Measurements from ENCODE around the gene KIAA1614. TPM values are rescaled to one million over a fixed set of nuclear protein-coding genes. Genes with fewer than 3 reads are reported as not detected.

The KIAA1614 gene
- total RNA-seq, 3 donors from 2014 or later = 2.3 to 9.1 (median 4.3) TPM

DNA sequence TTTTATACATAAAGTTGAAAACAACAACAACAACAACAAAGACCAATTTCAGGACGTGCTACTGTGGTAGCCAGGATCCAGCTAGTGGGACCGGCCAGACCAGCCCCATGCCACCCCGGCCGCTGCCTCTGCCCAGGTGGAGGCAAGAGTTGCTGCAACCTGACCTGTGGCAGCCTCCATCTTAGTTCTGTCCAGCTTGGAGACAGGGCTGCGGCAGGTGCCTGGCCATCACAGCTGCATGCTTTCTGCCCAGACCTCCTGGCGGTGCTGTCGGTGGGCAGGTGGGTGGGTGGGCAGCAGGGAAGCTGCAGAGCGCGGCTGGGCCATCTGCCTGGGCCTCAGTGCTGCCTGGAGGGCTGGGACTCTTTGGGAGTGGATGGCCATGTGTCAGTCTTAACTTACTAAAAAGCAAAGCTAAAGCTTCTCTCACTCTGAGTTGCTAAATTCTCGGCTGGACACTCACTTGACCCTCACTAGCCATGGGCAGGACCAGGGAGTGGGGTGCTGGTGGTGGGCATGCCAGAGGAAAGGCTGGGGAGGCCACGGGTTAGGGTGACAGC, 38.6 kb downstream of the KIAA1614 start:
- no peak for DNase-seq (ENCODE audit: low spot score in 2 of 2)
- Histone ChIP-seq H3K4me3 (no peak overlapping the region), H3K27ac (peak overlapping the region in 1 of 2 donors; percentile 10), H3K9me3 (no peaks in the 10 kb centered on the region), H3K4me1 (peaks cover 2 to 17% of the 10 kb centered on the region in 2 donors), H3K36me3 (no peaks in the 10 kb centered on the region), H3K27me3 (no peaks in the 10 kb centered on the region)
- TF ChIP-seq POLR2AphosphoS5 (IDR thresholded peaks at IDR 0.05) = no peak
- TF ChIP-seq, protein P1, sequence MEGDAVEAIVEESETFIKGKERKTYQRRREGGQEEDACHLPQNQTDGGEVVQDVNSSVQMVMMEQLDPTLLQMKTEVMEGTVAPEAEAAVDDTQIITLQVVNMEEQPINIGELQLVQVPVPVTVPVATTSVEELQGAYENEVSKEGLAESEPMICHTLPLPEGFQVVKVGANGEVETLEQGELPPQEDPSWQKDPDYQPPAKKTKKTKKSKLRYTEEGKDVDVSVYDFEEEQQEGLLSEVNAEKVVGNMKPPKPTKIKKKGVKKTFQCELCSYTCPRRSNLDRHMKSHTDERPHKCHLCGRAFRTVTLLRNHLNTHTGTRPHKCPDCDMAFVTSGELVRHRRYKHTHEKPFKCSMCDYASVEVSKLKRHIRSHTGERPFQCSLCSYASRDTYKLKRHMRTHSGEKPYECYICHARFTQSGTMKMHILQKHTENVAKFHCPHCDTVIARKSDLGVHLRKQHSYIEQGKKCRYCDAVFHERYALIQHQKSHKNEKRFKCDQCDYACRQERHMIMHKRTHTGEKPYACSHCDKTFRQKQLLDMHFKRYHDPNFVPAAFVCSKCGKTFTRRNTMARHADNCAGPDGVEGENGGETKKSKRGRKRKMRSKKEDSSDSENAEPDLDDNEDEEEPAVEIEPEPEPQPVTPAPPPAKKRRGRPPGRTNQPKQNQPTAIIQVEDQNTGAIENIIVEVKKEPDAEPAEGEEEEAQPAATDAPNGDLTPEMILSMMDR (IDR thresholded peaks at IDR 0.05) = no peak
- TF ChIP-seq POLR2A (IDR thresholded peaks at IDR 0.05) = no peak
- intact Hi-C loops (cut with DNase I; ENCODE audit: low total_unique reads) = no loop called here

DNA sequence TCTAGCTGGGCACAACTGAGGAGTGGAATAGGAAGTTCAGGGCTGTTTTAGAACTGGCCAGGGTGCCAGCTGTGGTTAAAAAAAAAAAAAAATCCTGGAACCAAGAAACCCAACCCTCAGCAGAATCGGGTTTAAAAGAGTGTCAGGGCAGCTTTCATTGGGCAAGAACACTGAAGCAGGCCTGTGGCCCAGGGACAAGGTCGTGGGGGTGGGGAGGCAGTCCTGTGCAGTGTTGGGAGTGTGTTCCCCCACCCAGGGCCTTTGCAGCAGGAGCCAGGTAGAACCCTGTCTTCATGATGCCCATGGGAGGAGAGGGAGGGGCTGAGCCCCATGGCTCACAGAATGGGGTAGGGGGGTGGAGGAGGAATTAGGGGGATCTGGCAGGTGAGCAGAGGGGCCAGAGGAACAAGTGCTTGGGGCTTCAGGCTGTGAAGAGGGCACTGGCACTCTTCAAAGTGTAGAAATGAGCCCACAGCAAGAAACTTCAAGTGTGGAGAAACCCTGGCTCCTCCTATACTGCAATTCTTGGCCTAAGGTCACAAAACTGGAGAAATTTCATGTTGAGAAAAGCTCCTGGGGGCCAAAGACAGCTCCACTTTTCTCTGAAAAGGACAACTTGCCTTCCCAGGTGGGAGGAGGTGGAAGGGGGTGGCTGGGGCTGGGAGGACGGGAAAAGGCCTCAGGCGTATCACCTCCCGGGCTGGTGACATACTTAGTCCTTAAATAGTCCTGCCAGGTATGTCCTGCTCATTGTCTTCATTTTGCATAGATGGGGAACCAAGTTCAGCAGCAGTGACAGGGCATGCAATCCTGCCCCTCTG, 39.3 kb downstream of the KIAA1614 start:
- Histone ChIP-seq H3K36me3 (no peaks in the 10 kb centered on the region), H3K27me3 (no peaks in the 10 kb centered on the region), H3K9me3 (no peaks in the 10 kb centered on the region), H3K4me3 (no peak overlapping the region), H3K27ac (peak overlapping the region in 1 of 2 donors; percentile 48), H3K4me1 (peaks cover 2 to 18% of the 10 kb centered on the region in 2 donors)
- intact Hi-C loops (cut with DNase I; ENCODE audit: low total_unique reads) = no loop called here
- no peak for TF ChIP-seq POLR2A (IDR thresholded peaks at IDR 0.05)
- TF ChIP-seq, protein P1 (IDR thresholded peaks at IDR 0.05) = no peak
- no peak for TF ChIP-seq POLR2AphosphoS5 (IDR thresholded peaks at IDR 0.05)
- no peak for DNase-seq (ENCODE audit: low spot score in 2 of 2)

DNA sequence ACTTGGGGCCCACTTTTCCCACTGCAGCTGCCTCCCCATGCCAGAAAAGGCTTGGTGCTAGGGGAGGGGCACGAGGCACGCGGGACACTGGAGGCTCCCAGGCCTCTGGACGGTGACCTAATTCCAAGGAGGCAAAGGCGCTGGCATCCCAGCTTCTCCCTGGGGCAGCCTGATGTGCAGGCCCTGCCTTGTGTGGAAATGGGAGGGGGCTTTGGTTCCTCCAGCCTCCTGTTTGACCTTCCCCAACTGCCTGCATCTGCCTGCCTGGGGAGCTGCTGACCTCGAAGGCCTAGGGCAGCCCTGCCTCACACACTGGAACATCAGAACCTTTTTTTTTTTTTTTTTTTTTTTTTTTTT, 39.9 kb downstream of the KIAA1614 start:
- no peaks in the 10 kb centered on the region for H3K36me3 ChIP-seq
- peaks cover 2 to 18% of the 10 kb centered on the region in 2 donors for H3K4me1 ChIP-seq
- no peak for DNase-seq (ENCODE audit: low spot score in 2 of 2)
- no peak overlapping the region for H3K4me3 ChIP-seq
- H3K27me3 ChIP-seq = no peaks in the 10 kb centered on the region
- intact Hi-C loops (cut with DNase I; ENCODE audit: low total_unique reads) = no loop called here
- H3K27ac ChIP-seq = peak overlapping the region in 1 of 2 donors; percentile 48
- TF ChIP-seq POLR2A (IDR thresholded peaks at IDR 0.05) (no peak), POLR2AphosphoS5 (IDR thresholded peaks at IDR 0.05) (no peak)
- TF ChIP-seq, protein P1 (IDR thresholded peaks at IDR 0.05) = no peak
- H3K9me3 ChIP-seq = no peaks in the 10 kb centered on the region

DNA sequence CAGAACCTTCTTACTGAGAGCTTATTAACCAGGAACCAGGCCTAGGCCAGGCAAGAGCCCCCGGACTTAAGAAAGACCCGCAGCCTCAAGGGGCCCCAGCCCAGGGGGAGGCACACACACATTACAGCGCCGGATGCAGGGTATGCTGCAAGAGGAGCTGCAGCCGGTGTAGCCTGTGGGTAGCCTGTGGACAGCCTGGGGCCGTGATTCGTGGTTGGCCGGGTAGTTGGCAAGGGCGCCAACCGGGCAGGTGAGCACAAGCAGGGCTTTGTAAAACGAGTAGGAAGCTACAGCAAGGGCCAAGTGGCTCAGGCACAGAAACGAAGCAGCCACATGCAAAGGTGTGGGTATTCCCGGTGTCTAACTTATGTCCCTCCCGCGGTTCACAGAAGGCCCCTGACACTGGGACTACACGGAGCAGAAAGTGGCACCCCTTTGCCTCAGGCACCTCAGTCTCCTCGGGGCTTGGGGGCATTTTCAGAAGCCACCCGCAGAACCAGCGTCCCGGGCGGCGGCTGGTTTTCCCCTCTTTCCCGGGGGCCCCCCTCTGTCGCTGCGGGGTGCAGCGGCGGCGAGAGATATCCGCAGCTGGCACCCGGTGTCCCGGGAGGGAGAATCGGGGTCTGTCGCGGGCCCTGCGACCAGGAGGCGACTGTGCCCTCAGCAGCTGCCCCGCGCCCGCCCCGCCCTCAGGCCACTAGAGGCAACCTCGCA, 40.8 kb downstream of the KIAA1614 start:
- no peak for TF ChIP-seq POLR2A (IDR thresholded peaks at IDR 0.05)
- TF ChIP-seq, protein P1 (IDR thresholded peaks at IDR 0.05) = no peak
- H3K9me3 ChIP-seq = no peaks in the 10 kb centered on the region
- H3K4me3 ChIP-seq = peak overlapping the region; percentile 57 to 76 (median 63)
- peak; percentile 67 to 72 for DNase-seq (ENCODE audit: low spot score in 2 of 2)
- intact Hi-C loops (cut with DNase I; ENCODE audit: low total_unique reads) = no loop called here
- H3K27me3 ChIP-seq = no peaks in the 10 kb centered on the region
- peak overlapping the region; percentile 22 to 76 for H3K27ac ChIP-seq
- no peaks in the 10 kb centered on the region for H3K36me3 ChIP-seq
- peaks cover 2 to 18% of the 10 kb centered on the region in 2 donors for H3K4me1 ChIP-seq

Data from breast epithelium (tissue), 4 donors.